H1 (cell line): ENCODE measurements around the gene ACAD11. TPM values are rescaled to one million over a fixed set of nuclear protein-coding genes. Genes with fewer than 3 reads are reported as not detected.

ENCODE experiments used
- CTCF ChIA-PET: fragments of 300-600 bp; sonication (Branson Sonifier 250); formaldehyde crosslinking; loops from one replicate; lab custom pipeline; 2021; ENCODE audit not compliant: partially characterized antibody; lab: Charles Lee
- POLR2A ChIA-PET: fragments of 300-600 bp; sonication (Branson Sonifier 250); formaldehyde crosslinking; loops from one replicate; lab custom pipeline; 2021; ENCODE audit warnings: inconsistent platforms; ENCODE audit not compliant: partially characterized antibody; lab: Charles Lee
- DNase-seq, 2 experiments: peaks; one replicate each; pipeline versions ENCODE4 v3.0.0 to v3.0.0-alpha.2; 2010 to 2022; ENCODE audit warnings: low spot score in 2 of 2, low read depth in 1 of 2, mixed read lengths in 1 of 2
- FAIRE-seq: peaks from 2 replicates; lab custom pipeline; 2011; peaks lifted over from hg19 to GRCh38; lab: Jason Lieb, UNC
- H2AFZ ChIP-seq: 2 replicates; pipeline ENCODE4 v1.8.1; 2012; ENCODE audit warnings: low read length, inconsistent platforms
- H2AK5ac ChIP-seq: 2 replicates; pipeline ENCODE4 v1.6.1; 2013; ENCODE audit warnings: low read depth, low read length
- H2BK120ac ChIP-seq: replicated peaks from 2 replicates; pipeline ENCODE3; 2013; ENCODE audit warnings: low read depth, low read length, inconsistent platforms
- H2BK12ac ChIP-seq: 2 replicates; pipeline ENCODE4 v1.6.1; 2013; ENCODE audit warnings: low read depth, low read length
- H2BK15ac ChIP-seq: 2 replicates; pipeline ENCODE4 v1.6.1; 2013; ENCODE audit warnings: low read length
- H2BK20ac ChIP-seq: 2 replicates; pipeline ENCODE4 v1.6.1; 2013; ENCODE audit warnings: low read length
- H2BK5ac ChIP-seq: 2 replicates; pipeline ENCODE4 v1.6.1; 2013; ENCODE audit warnings: low read depth, low read length
- H3K14ac ChIP-seq: 2 replicates; pipeline ENCODE4 v1.6.1; 2013; ENCODE audit warnings: inconsistent platforms; ENCODE audit not compliant: insufficient read length
- H3K18ac ChIP-seq: 2 replicates; pipeline ENCODE4 v1.6.1; 2013; ENCODE audit warnings: low read length; ENCODE audit errors: extremely low read depth
- H3K23ac ChIP-seq: 2 replicates; pipeline ENCODE4 v1.6.1; 2013; ENCODE audit warnings: inconsistent platforms; ENCODE audit not compliant: insufficient read length
- H3K23me2 ChIP-seq: 2 replicates; pipeline ENCODE4 v1.6.1; 2013; ENCODE audit warnings: low read depth, low read length
- H3K27ac ChIP-seq: 2 replicates; pipeline ENCODE4 v1.6.1; 2011; ENCODE audit warnings: low read depth, low read length, inconsistent platforms
- H3K27me3 ChIP-seq, 4 experiments: replicated peaks in 1 of 4; 1 replicate in 1 of 4; 2 replicates in 3 of 4; pipeline versions ENCODE4 v1.6.1 to v1.8.1; 2011 to 2013; ENCODE audit warnings: low read length in 3 of 4, mild to moderate bottlenecking in 3 of 4, inconsistent platforms in 2 of 4, mixed read lengths in 2 of 4, moderate library complexity in 1 of 4; ENCODE audit not compliant: control insufficient read depth in 3 of 4, insufficient read depth in 3 of 4; ENCODE audit errors: extremely low read depth in 1 of 4
- H3K36me3 ChIP-seq, 4 experiments: 2 replicates each; pipeline versions ENCODE4 v1.6.1 to v1.8.1; 2011 to 2013; ENCODE audit warnings: mild to moderate bottlenecking in 4 of 4, low read length in 3 of 4, moderate library complexity in 2 of 4, control low read depth in 1 of 4, inconsistent platforms in 1 of 4; ENCODE audit not compliant: insufficient read depth in 4 of 4, control insufficient read depth in 2 of 4
- H3K4ac ChIP-seq: replicated peaks from 2 replicates; pipeline ENCODE3; 2013; ENCODE audit warnings: low read length, low read depth, mixed read lengths, inconsistent platforms; ENCODE audit not compliant: insufficient read length
- H3K4me1 ChIP-seq, 4 experiments: replicated peaks in 1 of 4; 1 replicate in 1 of 4; 2 replicates in 3 of 4; pipeline versions ENCODE4 v1.6.1 to v1.8.1; 2011 to 2013; ENCODE audit warnings: low read length in 3 of 4, inconsistent platforms in 2 of 4, mixed read lengths in 1 of 4; ENCODE audit not compliant: insufficient read depth in 4 of 4, control insufficient read depth in 3 of 4
- H3K4me2 ChIP-seq, 2 experiments: 2 replicates each; pipeline versions ENCODE4 v1.6.1 to v1.8.1; 2011 to 2013; ENCODE audit warnings: low read depth in 2 of 2, low read length in 2 of 2, control low read depth in 1 of 2, inconsistent platforms in 1 of 2, mild to moderate bottlenecking in 1 of 2; ENCODE audit not compliant: insufficient read depth in 1 of 2
- H3K4me3 ChIP-seq, 4 experiments: fragments of 200-600, 300-600 bp in 1 of 4; sonication (generic), shearing (Covaris generic), sonication (Bioruptor Twin) in 1 of 4; 2 replicates each; pipeline versions ENCODE4 v1.5.1 to v1.8.1; 2011 to 2016; ENCODE audit warnings: low read length in 4 of 4, low read depth in 3 of 4, control low read depth in 2 of 4, inconsistent platforms in 2 of 4, mild to moderate bottlenecking in 2 of 4, mixed read lengths in 1 of 4, moderate library complexity in 1 of 4; ENCODE audit not compliant: insufficient read depth in 2 of 4; ENCODE audit errors: extremely low read depth in 1 of 4
- H3K56ac ChIP-seq: replicated peaks from 2 replicates; pipeline ENCODE3; 2013; ENCODE audit warnings: low read depth, mild to moderate bottlenecking, mixed read lengths, low read length, inconsistent platforms; ENCODE audit not compliant: insufficient read length
- H3K79me1 ChIP-seq: 2 replicates; pipeline ENCODE4 v1.6.1; 2013; ENCODE audit warnings: low read depth, low read length, control low read depth
- H3K79me2 ChIP-seq, 2 experiments: 2 replicates each; pipeline versions ENCODE4 v1.6.1 to v1.8.1; 2012 to 2013; ENCODE audit warnings: low read length in 2 of 2, mild to moderate bottlenecking in 2 of 2, inconsistent platforms in 1 of 2; ENCODE audit not compliant: insufficient read depth in 2 of 2, control insufficient read depth in 1 of 2
- H3K9ac ChIP-seq, 4 experiments: replicated peaks in 1 of 4; 1 replicate in 1 of 4; 2 replicates in 3 of 4; pipeline versions ENCODE4 v1.6.1 to v1.8.1; 2011 to 2013; ENCODE audit warnings: low read depth in 3 of 4, low read length in 3 of 4, control low read depth in 2 of 4, mild to moderate bottlenecking in 2 of 4, moderate library complexity in 2 of 4, inconsistent platforms in 1 of 4; ENCODE audit errors: extremely low read depth in 1 of 4
- H3K9me3 ChIP-seq, 2 experiments: 2 replicates each; pipeline versions ENCODE4 v1.6.1 to v1.8.1; 2012 to 2013; ENCODE audit warnings: mild to moderate bottlenecking in 2 of 2, moderate library complexity in 2 of 2, control low read depth in 1 of 2, inconsistent platforms in 1 of 2, low read depth in 1 of 2, low read length in 1 of 2, mixed read lengths in 1 of 2; ENCODE audit not compliant: insufficient read depth in 2 of 2
- H4K20me1 ChIP-seq, 2 experiments: replicated peaks in 1 of 2; 2 replicates each; pipeline versions ENCODE3 to v1.8.1; 2011 to 2013; ENCODE audit warnings: inconsistent platforms in 2 of 2, low read length in 2 of 2, mild to moderate bottlenecking in 1 of 2; ENCODE audit not compliant: insufficient read depth in 2 of 2, control insufficient read depth in 1 of 2
- H4K5ac ChIP-seq: 2 replicates; pipeline ENCODE4 v1.6.1; 2013; ENCODE audit warnings: low read length, low read depth, mixed read lengths, inconsistent platforms; ENCODE audit not compliant: insufficient read length
- H4K8ac ChIP-seq: 2 replicates; pipeline ENCODE4 v1.8.0; 2013; ENCODE audit warnings: mild to moderate bottlenecking, moderate library complexity, low read length, inconsistent platforms; ENCODE audit not compliant: insufficient read depth; ENCODE audit errors: extremely low read depth
- H4K91ac ChIP-seq: replicated peaks from 2 replicates; pipeline ENCODE3; 2013; ENCODE audit warnings: low read length, mixed read lengths, inconsistent platforms; ENCODE audit not compliant: insufficient read length
- EP300 ChIP-seq, 2 experiments: IDR thresholded peaks; 1 replicate in 1 of 2; 2 replicates in 1 of 2; pipeline ENCODE4 v1.6.1; 2011 to 2012; ENCODE audit warnings: low read depth in 2 of 2, low read length in 2 of 2, mild to moderate bottlenecking in 2 of 2, borderline replicate concordance in 1 of 2, inconsistent platforms in 1 of 2, moderate library complexity in 1 of 2
- WGBS, 2 experiments: shearing (Covaris generic) in 1 of 2; methylation state at CpG; one replicate each; pipeline versions ENCODE4 v1.1.6 to v1.1.7; 2013 to 2015; ENCODE audit warnings: low lambda C conversion rate in 2 of 2, mixed read lengths in 2 of 2, inconsistent platforms in 1 of 2, low coverage in 1 of 2, missing lambda C conversion rate in 1 of 2; ENCODE audit not compliant: insufficient replicate concordance in 2 of 2, insufficient coverage in 1 of 2, insufficient read length in 1 of 2; ENCODE audit errors: extremely low coverage in 1 of 2, missing lambda C conversion rate in 1 of 2; 5-methylcytosine and 5-hydroxymethylcytosine counted together
- polyA plus RNA-seq, 7 experiments: library from polyadenylated mRNA; depleted of rRNA in 3 of 7; stranded (reverse) in 5 of 7; unstranded in 2 of 7; fragments of >200 nt in 5 of 7; fragments of 200-250 nt in 2 of 7; gene quantifications; 1 replicate in 5 of 7; 2 replicates in 1 of 7; 4 replicates in 1 of 7; pipeline versions ENCODE4 v1.2.1 to v1.2.3, GENCODE V29; 2011 to 2013; ENCODE audit warnings: missing spikeins in 2 of 7, mixed read lengths in 2 of 7
- total RNA-seq: library from RNA; stranded (reverse); fragmentation: NEBNext Ultra II Directional; extraction: Animal tissue kit (Norgen Biotek cat#: 25700); gene quantifications from 2 replicates; pipeline ENCODE4 v1.2.1, GENCODE V29; 2021

ACAD11 gene
- total and polyA plus RNA-seq, 2 of the 8 experiments (the other 6 are each of a cell fraction or from before 2014, with no cell fraction given), result 5.5 to 11.0 TPM

- no peak for FAIRE-seq
- no peak overlapping the region for H3K27ac ChIP-seq
- H3K4me3 ChIP-seq, result no peak overlapping the region
- no peak overlapping the region for H4K8ac ChIP-seq
- H2BK120ac ChIP-seq, result no peak overlapping the region
- ChIA-PET CTCF (no interaction called here), POLR2A (no interaction called here)
- no peak overlapping the region for H4K5ac ChIP-seq
- no peaks in the 10 kb centered on the region for H3K4me1 ChIP-seq
- no peaks in the 10 kb centered on the region; a peak in 1 of 7 replicates for H3K27me3 ChIP-seq
- no peak overlapping the region for H2BK20ac ChIP-seq
- H3K4ac ChIP-seq, result no peak overlapping the region
- no peak overlapping the region for H3K14ac ChIP-seq
- no peaks in the 10 kb centered on the region for H4K20me1 ChIP-seq
- no peak overlapping the region for H2AFZ ChIP-seq
- H3K79me1 ChIP-seq, result no peaks in the 10 kb centered on the region
- no peak for TF ChIP-seq EP300 (IDR thresholded peaks at IDR 0.05; ENCODE audit: borderline replicate concordance in 1 of 2, low read depth in 2 of 2, low read length in 2 of 2)
- no peaks in the 10 kb centered on the region for H3K36me3 ChIP-seq
- WGBS, 2 experiments, result 91% methylated on average over 1 of the region's 1 CpG; no CpG with 5 or more reads in 1 of the 2 experiments
- DNase-seq, result no peak
- no peak overlapping the region for H2BK15ac ChIP-seq
- no peaks in the 10 kb centered on the region for H3K23me2 ChIP-seq
- no peaks in the 10 kb centered on the region for H3K9me3 ChIP-seq
- H4K91ac ChIP-seq, result no peak overlapping the region
- H3K4me2 ChIP-seq, result no peak overlapping the region
- no peak overlapping the region for H3K9ac ChIP-seq
- no peak overlapping the region for H2AK5ac ChIP-seq
- no peak overlapping the region for H3K23ac ChIP-seq
- no peak overlapping the region for H2BK5ac ChIP-seq
- H3K18ac ChIP-seq, result no peak overlapping the region
- no peak overlapping the region for H3K56ac ChIP-seq
- no peaks in the 10 kb centered on the region for H3K79me2 ChIP-seq
- no peak overlapping the region for H2BK12ac ChIP-seq
These were observed 42.8 kb downstream of the ACAD11 start for GRCh38 chr3:132616780-132617179.
